GM08714 (cell line): Measurements from ENCODE around the gene STAM2.

Experiments
- H3K4me3 ChIP-seq: fragments of 200-500 bp; sonication (Bioruptor generic); 2 replicates; pipeline ENCODE4 v1.5.1; 2014; ENCODE audit warnings: mild to moderate bottlenecking, low read length, inconsistent platforms
- ZNF274 ChIP-seq: IDR thresholded peaks from 2 replicates; pipeline ENCODE4 v1.6.1; 2012; ENCODE audit warnings: mild to moderate bottlenecking, low read depth, low read length

The STAM2 gene

DNA sequence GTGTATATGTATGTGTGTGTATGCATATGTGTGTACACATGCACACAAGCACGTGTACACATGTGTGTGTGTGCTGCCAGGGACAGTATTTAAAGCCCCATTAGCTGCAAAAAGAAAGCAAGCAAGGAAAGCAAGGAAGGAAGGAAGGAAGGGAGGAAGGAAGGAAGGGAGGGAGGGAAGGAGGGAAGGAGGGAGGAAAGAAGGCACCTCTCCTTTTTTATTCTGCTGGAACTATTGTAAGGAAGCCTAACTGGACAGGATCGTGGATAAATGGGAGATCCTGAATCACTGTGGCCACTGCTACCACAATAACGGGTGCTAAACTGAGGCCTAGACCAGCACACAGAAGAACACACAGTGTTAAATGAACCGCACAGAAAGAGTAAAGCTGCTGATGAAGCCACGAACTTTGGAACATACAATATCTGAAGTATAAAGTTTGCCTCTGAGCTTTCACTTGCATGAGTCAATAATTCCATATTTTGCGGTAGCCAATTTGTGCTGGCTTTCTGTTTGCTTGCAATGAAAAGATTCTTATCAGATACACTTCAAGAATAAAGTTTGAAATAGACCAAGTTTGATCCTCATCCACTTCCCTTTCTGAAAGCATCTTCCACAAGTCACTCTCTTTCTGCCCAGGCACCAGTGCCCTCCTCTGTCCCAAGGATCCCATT is 92.2 kb downstream of the STAM2 start:
- no peak overlapping the region for H3K4me3 ChIP-seq
- no peak for TF ChIP-seq ZNF274

DNA sequence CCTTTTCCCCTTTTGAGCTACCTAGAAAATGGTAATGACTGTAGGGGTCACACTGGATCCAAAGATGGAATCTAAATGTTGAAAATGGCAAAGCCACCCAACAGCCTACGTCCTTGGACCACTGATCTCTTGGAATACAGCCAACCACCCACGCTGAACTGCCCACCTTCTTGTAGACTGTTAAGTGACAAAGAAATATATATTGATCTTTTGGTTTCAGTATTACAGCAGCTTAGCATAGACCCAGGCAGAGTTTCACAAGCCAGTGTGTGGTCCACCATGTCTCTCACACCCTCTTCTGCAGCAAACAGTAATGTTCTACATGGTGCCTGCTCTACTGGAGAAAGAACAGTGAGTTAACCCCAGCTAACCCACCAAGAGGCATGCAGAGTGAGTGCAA is 96.9 kb downstream of the STAM2 start:
- H3K4me3 ChIP-seq, result no peak overlapping the region
- no peak for TF ChIP-seq ZNF274

DNA sequence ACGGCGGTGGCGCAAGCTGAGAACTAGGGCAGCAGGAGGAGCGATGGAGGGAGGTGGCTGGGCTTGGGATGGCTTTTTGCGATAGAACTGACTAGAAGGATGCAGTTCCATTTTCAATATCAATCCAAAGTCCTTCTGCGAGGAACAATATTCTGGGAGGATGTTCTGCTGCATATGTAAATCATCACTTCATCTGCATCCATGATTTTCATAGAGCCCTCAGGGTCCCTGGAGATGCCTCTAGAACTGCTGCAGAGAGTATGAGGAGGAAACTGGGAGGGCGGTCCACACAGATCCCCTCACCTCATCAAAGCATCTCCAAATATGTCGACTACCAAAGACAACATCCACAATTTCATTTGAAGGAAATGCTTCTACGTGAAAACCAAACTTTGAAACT is 97.5 kb downstream of the STAM2 start:
- no peak for TF ChIP-seq ZNF274

DNA sequence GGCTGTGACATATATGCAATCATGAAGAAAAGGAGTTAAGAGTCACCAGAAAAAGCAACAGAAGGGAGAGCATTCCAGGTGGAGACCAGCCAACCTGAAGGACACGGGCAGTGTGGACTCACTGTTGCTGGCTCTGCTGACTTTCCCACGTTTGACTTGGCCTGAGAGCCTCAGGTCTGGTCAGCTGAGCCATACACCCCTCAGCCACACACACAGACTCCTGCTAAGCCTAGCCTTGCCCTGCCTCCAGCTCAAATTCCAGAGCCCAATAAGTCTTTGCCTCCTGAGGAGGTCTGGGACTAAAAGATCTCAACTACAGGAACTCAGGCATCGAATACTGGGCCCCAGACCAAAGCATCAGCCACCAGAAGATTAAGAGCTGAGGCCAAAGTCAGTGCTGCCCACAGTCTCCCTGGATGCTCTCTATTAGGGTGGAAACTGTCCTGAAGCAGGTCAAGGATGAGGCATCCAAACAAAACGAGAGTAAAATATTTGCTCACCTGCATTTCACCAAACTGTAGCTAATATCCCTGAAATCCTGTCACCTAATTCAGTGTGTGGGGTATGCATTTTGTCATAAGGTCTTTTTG is 100.0 kb downstream of the STAM2 start:
- H3K4me3 ChIP-seq, result no peak overlapping the region
- no peak for TF ChIP-seq ZNF274

More for the DNA sequence above, 97.5 kb downstream of the STAM2 start:
- H3K4me3 ChIP-seq, result no peak overlapping the region

DNA sequence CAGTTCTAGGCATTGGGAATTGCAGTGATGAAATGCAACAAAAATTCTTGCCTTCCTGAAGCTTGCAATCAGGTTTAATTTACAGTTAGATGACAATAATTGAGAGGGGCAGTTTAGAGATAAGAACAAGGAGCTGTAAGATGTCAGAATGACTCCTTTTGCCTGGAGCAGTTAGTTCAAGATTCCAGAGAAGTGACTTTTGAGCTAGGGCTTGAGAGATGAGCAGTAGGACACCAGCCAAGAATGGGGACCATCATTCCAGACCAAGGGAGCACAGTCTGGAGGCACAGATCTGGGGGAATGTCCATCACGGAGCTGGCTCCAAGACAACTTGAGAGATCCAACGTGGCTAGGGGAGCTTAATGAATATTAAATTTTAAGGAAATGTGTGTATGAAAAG is 103.6 kb downstream of the STAM2 start:
- H3K4me3 ChIP-seq, result no peak overlapping the region
- no peak for TF ChIP-seq ZNF274

DNA sequence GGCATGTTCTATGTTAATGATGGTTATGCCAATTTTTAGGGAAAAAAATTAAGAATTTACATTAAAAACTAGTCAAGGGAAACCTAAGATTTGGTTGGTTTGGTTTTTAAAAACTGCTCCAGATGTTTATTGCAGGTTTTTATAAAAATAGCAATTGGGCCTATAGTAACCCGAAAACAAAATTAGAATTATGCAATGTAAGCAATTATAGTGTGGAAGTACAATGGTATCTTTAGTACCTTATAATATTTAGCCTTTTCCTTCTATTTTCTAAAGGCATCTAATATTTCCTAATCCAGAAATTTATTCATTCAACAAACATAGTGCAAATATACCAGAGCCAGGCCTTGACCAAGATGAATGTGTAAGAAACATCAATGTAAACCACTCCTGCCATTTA is 104.0 kb downstream of the STAM2 start:
- no peak overlapping the region for H3K4me3 ChIP-seq
- TF ChIP-seq ZNF274, result no peak

DNA sequence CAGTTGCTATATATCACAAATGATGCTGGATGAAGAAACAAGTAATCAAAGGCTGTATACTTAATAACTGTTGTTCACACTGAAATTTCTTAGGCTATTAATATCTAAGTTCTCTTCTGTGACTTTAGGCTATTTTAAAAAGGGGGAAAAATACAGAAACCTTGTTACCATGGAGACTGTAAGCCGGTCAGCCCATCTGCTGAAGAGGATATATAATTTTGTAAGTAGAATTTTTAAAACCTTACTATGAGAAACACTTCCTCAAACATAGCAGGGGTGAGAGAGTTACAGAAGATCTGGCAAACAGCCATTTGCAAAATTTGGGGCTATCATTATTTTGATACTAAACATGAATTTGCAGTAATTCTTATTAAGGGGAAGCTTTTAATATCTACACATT is 104.5 kb downstream of the STAM2 start:
- H3K4me3 ChIP-seq, result no peak overlapping the region; the same call in 1 of the 2 replicates
- TF ChIP-seq ZNF274, result no peak

DNA sequence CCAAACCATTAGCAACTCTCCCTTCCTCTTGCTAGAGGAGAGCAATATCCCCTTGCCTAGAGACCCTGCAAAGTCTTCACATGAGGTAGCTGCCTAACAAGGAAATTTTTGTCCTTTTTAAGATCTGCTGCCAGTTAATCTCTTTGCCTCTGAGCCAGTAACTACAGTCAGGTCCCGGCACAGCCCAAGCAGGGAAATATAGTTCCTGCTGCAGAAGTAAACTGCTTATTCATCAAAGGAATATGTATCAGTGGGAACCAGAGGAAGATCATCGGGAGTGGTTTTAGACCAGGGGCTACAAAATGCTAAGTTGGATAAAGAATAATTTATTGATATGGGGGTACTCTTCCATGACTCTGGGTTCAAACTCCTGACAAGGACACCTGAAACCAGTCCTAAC is 107.3 kb downstream of the STAM2 start:
- no peak overlapping the region for H3K4me3 ChIP-seq
- TF ChIP-seq ZNF274, result no peak

DNA sequence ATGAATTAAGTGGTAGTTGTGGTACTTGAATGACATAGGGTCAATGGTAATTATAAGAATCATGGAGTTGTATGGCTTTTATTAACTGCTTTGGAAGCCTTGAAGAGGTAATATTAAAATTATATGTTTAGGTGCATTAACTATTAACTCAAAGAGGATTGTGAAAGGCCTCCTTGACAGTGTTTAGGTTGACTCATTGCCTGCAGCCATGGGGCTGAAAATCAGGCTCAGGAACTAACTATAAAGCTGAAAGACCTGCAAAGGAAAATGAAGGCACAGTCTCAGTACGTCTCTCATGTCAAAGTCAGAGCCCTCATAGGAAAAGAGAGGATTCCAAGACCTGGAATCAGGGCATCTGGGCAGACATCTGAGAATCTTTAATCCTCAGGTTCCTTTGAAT is 107.7 kb downstream of the STAM2 start:
- H3K4me3 ChIP-seq, result no peak overlapping the region
- TF ChIP-seq ZNF274, result no peak
